GM21786 (cell line): ENCODE data around the gene GDPD1.
"Not testable (repeated sequence)": the region's sequence is repeated elsewhere in the genome, so short reads cannot be mapped to it uniquely, and the experiment has no call there.

ENCODE experiments used
- ATAC-seq: cut with Tn5 transposase; IDR thresholded peaks from one replicate; pipeline ENCODE4 v1.9.1; 2021; ENCODE audit not compliant: unreplicated experiment

Gene GDPD1

DNA sequence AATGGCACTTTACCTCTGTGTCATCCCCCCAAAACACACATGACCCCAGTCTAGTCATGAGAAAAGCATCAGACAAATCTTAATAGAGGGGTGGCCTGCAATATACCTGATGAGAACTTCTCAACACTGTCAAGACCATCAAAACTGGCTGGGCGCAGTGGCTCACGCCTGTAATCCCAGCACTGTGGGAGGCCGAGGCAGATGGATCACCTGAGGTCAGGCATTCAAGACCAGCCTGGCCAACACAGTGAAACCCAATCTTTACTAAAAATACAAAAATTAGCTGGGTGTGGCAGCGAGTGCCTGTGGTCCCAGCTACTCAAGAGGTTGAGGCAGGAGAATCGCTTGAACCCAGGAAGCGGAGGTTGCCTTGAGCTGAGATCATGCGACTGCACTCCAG lies 91.2 kb downstream of the GDPD1 start:
- ATAC-seq = not testable (repeated sequence)

DNA sequence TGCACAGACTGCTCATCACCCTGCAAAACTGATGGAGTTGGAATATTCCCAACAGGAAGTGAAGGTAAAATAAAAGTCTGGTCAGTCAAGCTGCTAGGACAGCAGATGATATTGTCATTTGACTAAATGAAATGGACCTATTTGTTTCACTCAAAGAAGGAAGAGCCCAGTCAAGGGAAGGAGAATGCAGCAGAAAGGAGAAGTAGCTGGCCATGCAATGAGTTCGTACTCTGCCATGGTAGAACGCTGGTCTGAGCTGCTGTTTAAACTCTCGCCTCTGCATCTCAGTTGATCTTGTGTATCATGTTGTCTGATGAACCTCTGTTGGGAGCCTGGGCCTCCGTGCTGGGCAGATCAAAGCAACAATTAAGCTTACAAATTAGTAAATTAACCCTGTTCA lies 95.6 kb downstream of the GDPD1 start:
- ATAC-seq = no peak
